Loucy (cell line): Measurements from ENCODE around the gene TASOR2.

Experiments
- CTCF ChIP-seq: fragments of 200-600 bp; sonication (generic); conservative IDR thresholded peaks from 2 replicates; pipeline ENCODE4 v1.5.1; 2014; ENCODE audit warnings: mild to moderate bottlenecking, antibody characterized with exemption, low read length
- EZH2phosphoT487 ChIP-seq: fragments of 200-600 bp; IDR thresholded peaks from 2 replicates; pipeline ENCODE4 v1.6.1; 2018; ENCODE audit warnings: antibody characterized with exemption, mild to moderate bottlenecking, moderate library complexity, borderline replicate concordance

GRCh38 chr10:5639066-5639465 is 45.6 kb upstream of the TASOR2 start:
- TF ChIP-seq CTCF (no peak), EZH2phosphoT487 (no peak)
